H1 (cell line): ENCODE results near the gene OR4C15. TPM values are rescaled to one million over a fixed set of nuclear protein-coding genes. Genes with fewer than 3 reads are reported as not detected.

ENCODE experiments used
- CTCF ChIA-PET: fragments of 300-600 bp; sonication (Branson Sonifier 250); formaldehyde crosslinking; loops from one replicate; lab custom pipeline; 2021; ENCODE audit not compliant: partially characterized antibody; lab: Charles Lee
- POLR2A ChIA-PET: fragments of 300-600 bp; sonication (Branson Sonifier 250); formaldehyde crosslinking; loops from one replicate; lab custom pipeline; 2021; ENCODE audit warnings: inconsistent platforms; ENCODE audit not compliant: partially characterized antibody; lab: Charles Lee
- DNase-seq, 2 experiments: peaks; one replicate each; pipeline versions ENCODE4 v3.0.0 to v3.0.0-alpha.2; 2010 to 2022; ENCODE audit warnings: low spot score in 2 of 2, low read depth in 1 of 2, mixed read lengths in 1 of 2
- FAIRE-seq: peaks from 2 replicates; lab custom pipeline; 2011; peaks lifted over from hg19 to GRCh38; lab: Jason Lieb, UNC
- H2AFZ ChIP-seq: 2 replicates; pipeline ENCODE4 v1.8.1; 2012; ENCODE audit warnings: low read length, inconsistent platforms
- H2AK5ac ChIP-seq: 2 replicates; pipeline ENCODE4 v1.6.1; 2013; ENCODE audit warnings: low read depth, low read length
- H2BK120ac ChIP-seq: replicated peaks from 2 replicates; pipeline ENCODE3; 2013; ENCODE audit warnings: low read depth, low read length, inconsistent platforms
- H2BK12ac ChIP-seq: 2 replicates; pipeline ENCODE4 v1.6.1; 2013; ENCODE audit warnings: low read depth, low read length
- H2BK15ac ChIP-seq: 2 replicates; pipeline ENCODE4 v1.6.1; 2013; ENCODE audit warnings: low read length
- H2BK20ac ChIP-seq: 2 replicates; pipeline ENCODE4 v1.6.1; 2013; ENCODE audit warnings: low read length
- H2BK5ac ChIP-seq: 2 replicates; pipeline ENCODE4 v1.6.1; 2013; ENCODE audit warnings: low read depth, low read length
- H3K14ac ChIP-seq: 2 replicates; pipeline ENCODE4 v1.6.1; 2013; ENCODE audit warnings: inconsistent platforms; ENCODE audit not compliant: insufficient read length
- H3K18ac ChIP-seq: 2 replicates; pipeline ENCODE4 v1.6.1; 2013; ENCODE audit warnings: low read length; ENCODE audit errors: extremely low read depth
- H3K23ac ChIP-seq: 2 replicates; pipeline ENCODE4 v1.6.1; 2013; ENCODE audit warnings: inconsistent platforms; ENCODE audit not compliant: insufficient read length
- H3K23me2 ChIP-seq: 2 replicates; pipeline ENCODE4 v1.6.1; 2013; ENCODE audit warnings: low read depth, low read length
- H3K27ac ChIP-seq: 2 replicates; pipeline ENCODE4 v1.6.1; 2011; ENCODE audit warnings: low read depth, low read length, inconsistent platforms
- H3K27me3 ChIP-seq, 4 experiments: replicated peaks in 1 of 4; 1 replicate in 1 of 4; 2 replicates in 3 of 4; pipeline versions ENCODE4 v1.6.1 to v1.8.1; 2011 to 2013; ENCODE audit warnings: low read length in 3 of 4, mild to moderate bottlenecking in 3 of 4, inconsistent platforms in 2 of 4, mixed read lengths in 2 of 4, moderate library complexity in 1 of 4; ENCODE audit not compliant: control insufficient read depth in 3 of 4, insufficient read depth in 3 of 4; ENCODE audit errors: extremely low read depth in 1 of 4
- H3K36me3 ChIP-seq, 4 experiments: 2 replicates each; pipeline versions ENCODE4 v1.6.1 to v1.8.1; 2011 to 2013; ENCODE audit warnings: mild to moderate bottlenecking in 4 of 4, low read length in 3 of 4, moderate library complexity in 2 of 4, control low read depth in 1 of 4, inconsistent platforms in 1 of 4; ENCODE audit not compliant: insufficient read depth in 4 of 4, control insufficient read depth in 2 of 4
- H3K4ac ChIP-seq: replicated peaks from 2 replicates; pipeline ENCODE3; 2013; ENCODE audit warnings: low read length, low read depth, mixed read lengths, inconsistent platforms; ENCODE audit not compliant: insufficient read length
- H3K4me1 ChIP-seq, 4 experiments: replicated peaks in 1 of 4; 1 replicate in 1 of 4; 2 replicates in 3 of 4; pipeline versions ENCODE4 v1.6.1 to v1.8.1; 2011 to 2013; ENCODE audit warnings: low read length in 3 of 4, inconsistent platforms in 2 of 4, mixed read lengths in 1 of 4; ENCODE audit not compliant: insufficient read depth in 4 of 4, control insufficient read depth in 3 of 4
- H3K4me2 ChIP-seq, 2 experiments: 2 replicates each; pipeline versions ENCODE4 v1.6.1 to v1.8.1; 2011 to 2013; ENCODE audit warnings: low read depth in 2 of 2, low read length in 2 of 2, control low read depth in 1 of 2, inconsistent platforms in 1 of 2, mild to moderate bottlenecking in 1 of 2; ENCODE audit not compliant: insufficient read depth in 1 of 2
- H3K4me3 ChIP-seq, 4 experiments: fragments of 200-600, 300-600 bp in 1 of 4; sonication (generic), shearing (Covaris generic), sonication (Bioruptor Twin) in 1 of 4; 2 replicates each; pipeline versions ENCODE4 v1.5.1 to v1.8.1; 2011 to 2016; ENCODE audit warnings: low read length in 4 of 4, low read depth in 3 of 4, control low read depth in 2 of 4, inconsistent platforms in 2 of 4, mild to moderate bottlenecking in 2 of 4, mixed read lengths in 1 of 4, moderate library complexity in 1 of 4; ENCODE audit not compliant: insufficient read depth in 2 of 4; ENCODE audit errors: extremely low read depth in 1 of 4
- H3K56ac ChIP-seq: replicated peaks from 2 replicates; pipeline ENCODE3; 2013; ENCODE audit warnings: low read depth, mild to moderate bottlenecking, mixed read lengths, low read length, inconsistent platforms; ENCODE audit not compliant: insufficient read length
- H3K79me1 ChIP-seq: 2 replicates; pipeline ENCODE4 v1.6.1; 2013; ENCODE audit warnings: low read depth, low read length, control low read depth
- H3K79me2 ChIP-seq, 2 experiments: 2 replicates each; pipeline versions ENCODE4 v1.6.1 to v1.8.1; 2012 to 2013; ENCODE audit warnings: low read length in 2 of 2, mild to moderate bottlenecking in 2 of 2, inconsistent platforms in 1 of 2; ENCODE audit not compliant: insufficient read depth in 2 of 2, control insufficient read depth in 1 of 2
- H3K9ac ChIP-seq, 4 experiments: replicated peaks in 1 of 4; 1 replicate in 1 of 4; 2 replicates in 3 of 4; pipeline versions ENCODE4 v1.6.1 to v1.8.1; 2011 to 2013; ENCODE audit warnings: low read depth in 3 of 4, low read length in 3 of 4, control low read depth in 2 of 4, mild to moderate bottlenecking in 2 of 4, moderate library complexity in 2 of 4, inconsistent platforms in 1 of 4; ENCODE audit errors: extremely low read depth in 1 of 4
- H3K9me3 ChIP-seq, 2 experiments: 2 replicates each; pipeline versions ENCODE4 v1.6.1 to v1.8.1; 2012 to 2013; ENCODE audit warnings: mild to moderate bottlenecking in 2 of 2, moderate library complexity in 2 of 2, control low read depth in 1 of 2, inconsistent platforms in 1 of 2, low read depth in 1 of 2, low read length in 1 of 2, mixed read lengths in 1 of 2; ENCODE audit not compliant: insufficient read depth in 2 of 2
- H4K20me1 ChIP-seq, 2 experiments: replicated peaks in 1 of 2; 2 replicates each; pipeline versions ENCODE3 to v1.8.1; 2011 to 2013; ENCODE audit warnings: inconsistent platforms in 2 of 2, low read length in 2 of 2, mild to moderate bottlenecking in 1 of 2; ENCODE audit not compliant: insufficient read depth in 2 of 2, control insufficient read depth in 1 of 2
- H4K5ac ChIP-seq: 2 replicates; pipeline ENCODE4 v1.6.1; 2013; ENCODE audit warnings: low read length, low read depth, mixed read lengths, inconsistent platforms; ENCODE audit not compliant: insufficient read length
- H4K8ac ChIP-seq: 2 replicates; pipeline ENCODE4 v1.8.0; 2013; ENCODE audit warnings: mild to moderate bottlenecking, moderate library complexity, low read length, inconsistent platforms; ENCODE audit not compliant: insufficient read depth; ENCODE audit errors: extremely low read depth
- H4K91ac ChIP-seq: replicated peaks from 2 replicates; pipeline ENCODE3; 2013; ENCODE audit warnings: low read length, mixed read lengths, inconsistent platforms; ENCODE audit not compliant: insufficient read length
- CTCF ChIP-seq, 3 experiments: IDR thresholded peaks; 1 replicate in 2 of 3; 2 replicates in 1 of 3; pipeline versions ENCODE4 v1.5.1 to v1.6.1; 2011; ENCODE audit warnings: low read length in 3 of 3, mild to moderate bottlenecking in 3 of 3, inconsistent platforms in 2 of 3, low read depth in 1 of 3, moderate library complexity in 1 of 3; ENCODE audit not compliant: insufficient read depth in 1 of 3; ENCODE audit errors: control extremely low read depth in 1 of 3
- WGBS, 2 experiments: shearing (Covaris generic) in 1 of 2; methylation state at CpG; one replicate each; pipeline versions ENCODE4 v1.1.6 to v1.1.7; 2013 to 2015; ENCODE audit warnings: low lambda C conversion rate in 2 of 2, mixed read lengths in 2 of 2, inconsistent platforms in 1 of 2, low coverage in 1 of 2, missing lambda C conversion rate in 1 of 2; ENCODE audit not compliant: insufficient replicate concordance in 2 of 2, insufficient coverage in 1 of 2, insufficient read length in 1 of 2; ENCODE audit errors: extremely low coverage in 1 of 2, missing lambda C conversion rate in 1 of 2; 5-methylcytosine and 5-hydroxymethylcytosine counted together
- polyA plus RNA-seq, 7 experiments: library from polyadenylated mRNA; depleted of rRNA in 3 of 7; stranded (reverse) in 5 of 7; unstranded in 2 of 7; fragments of >200 nt in 5 of 7; fragments of 200-250 nt in 2 of 7; gene quantifications; 1 replicate in 5 of 7; 2 replicates in 1 of 7; 4 replicates in 1 of 7; pipeline versions ENCODE4 v1.2.1 to v1.2.3, GENCODE V29; 2011 to 2013; ENCODE audit warnings: missing spikeins in 2 of 7, mixed read lengths in 2 of 7
- total RNA-seq: library from RNA; stranded (reverse); fragmentation: NEBNext Ultra II Directional; extraction: Animal tissue kit (Norgen Biotek cat#: 25700); gene quantifications from 2 replicates; pipeline ENCODE4 v1.2.1, GENCODE V29; 2021
- TF ChIP-seq, protein P1 (sequence below): IDR thresholded peaks from 2 replicates; pipeline ENCODE4 v1.6.1; 2012; ENCODE audit warnings: inconsistent platforms

The OR4C15 gene
- total and polyA plus RNA-seq, 2 of the 8 experiments (the other 6 are each of a cell fraction or from before 2014, with no cell fraction given): not detected

DNA sequence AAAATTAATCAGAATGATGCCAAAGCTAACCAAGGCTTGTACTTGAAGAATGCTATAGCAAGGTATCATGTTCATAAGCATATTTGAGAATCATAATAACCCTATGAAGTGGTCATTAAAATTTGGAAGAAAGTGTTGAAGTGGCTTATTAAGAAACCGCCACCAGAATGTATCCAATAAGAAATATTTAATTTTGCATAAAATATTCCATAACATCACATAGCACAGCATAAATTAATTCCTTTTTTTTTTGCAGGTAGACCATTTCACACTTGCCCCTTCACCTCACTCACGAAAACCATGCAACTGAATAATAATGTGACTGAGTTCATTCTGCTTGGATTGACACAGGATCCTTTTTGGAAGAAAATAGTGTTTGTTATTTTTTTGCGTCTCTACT lies 17.6 kb downstream of the OR4C15 start, which contains the start of gene OR4C16:
TSS of gene OR4C16 (plus strand) at position 301 of the 400 bp plus-strand sequence. CDS start at position 301, 0 bp downstream.
- no peak within 1 kb of the TSS for H3K14ac ChIP-seq
- no peak for DNase-seq
- no peak within 1 kb of the TSS for H2BK20ac ChIP-seq
- H3K4me1 ChIP-seq: no peaks in the 10 kb centered on the region
- no peak within 1 kb of the TSS for H3K4me3 ChIP-seq
- H4K5ac ChIP-seq: no peak within 1 kb of the TSS
- no peak within 1 kb of the TSS for H2AK5ac ChIP-seq
- H4K8ac ChIP-seq: no peak within 1 kb of the TSS
- H3K23ac ChIP-seq: no peak within 1 kb of the TSS
- no peak within 1 kb of the TSS for H2BK120ac ChIP-seq
- no peak within 1 kb of the TSS for H3K27ac ChIP-seq
- FAIRE-seq: no peak
- no peak within 1 kb of the TSS for H2BK5ac ChIP-seq
- no peaks in the 10 kb centered on the region for H3K36me3 ChIP-seq
- no peaks in the 10 kb centered on the region for H3K79me2 ChIP-seq
- no peak within 1 kb of the TSS for H3K56ac ChIP-seq
- no peak within 1 kb of the TSS for H3K9ac ChIP-seq
- no peaks in the 10 kb centered on the region for H3K27me3 ChIP-seq
- no peak within 1 kb of the TSS for H3K4ac ChIP-seq
- H3K23me2 ChIP-seq: no peaks in the 10 kb centered on the region
- no peak within 1 kb of the TSS for H4K91ac ChIP-seq
- WGBS, 2 experiments: 66% methylated on average over 3 of the region's 3 CpGs; no CpG with 5 or more reads in 1 of the 2 experiments
- H2AFZ ChIP-seq: no peak within 1 kb of the TSS
- no peak within 1 kb of the TSS for H2BK15ac ChIP-seq
- peaks cover 49 to 51% of the 10 kb centered on the region in 2 experiments for H3K9me3 ChIP-seq
- no peak within 1 kb of the TSS for H3K4me2 ChIP-seq
- ChIA-PET POLR2A (no interaction called here), CTCF (no interaction called here)
- H4K20me1 ChIP-seq: no peaks in the 10 kb centered on the region
- no peak within 1 kb of the TSS for H3K18ac ChIP-seq
- H3K79me1 ChIP-seq: no peaks in the 10 kb centered on the region
- no peak within 1 kb of the TSS for H2BK12ac ChIP-seq
- no peak for TF ChIP-seq CTCF (IDR thresholded peaks at IDR 0.05; ENCODE audit: control extremely low read depth in 1 of 3, insufficient read depth in 1 of 3, low read depth in 1 of 3, low read length in 3 of 3)
- TF ChIP-seq, protein P1, sequence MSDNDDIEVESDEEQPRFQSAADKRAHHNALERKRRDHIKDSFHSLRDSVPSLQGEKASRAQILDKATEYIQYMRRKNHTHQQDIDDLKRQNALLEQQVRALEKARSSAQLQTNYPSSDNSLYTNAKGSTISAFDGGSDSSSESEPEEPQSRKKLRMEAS: no peak
